Right renal cortex interstitium (tissue), 3 donors: ENCODE results near the gene PINK1. TPM values are rescaled to one million over a fixed set of nuclear protein-coding genes. Genes with fewer than 3 reads are reported as not detected.
"Not testable (repeated sequence)": the region's sequence is repeated elsewhere in the genome, so short reads cannot be mapped to it uniquely, and the experiment has no call there.

Experiments used
- DNase-seq, 3 donors: peaks; one replicate each; pipeline ENCODE4 v3.0.0-alpha.2; 2013; ENCODE audit warnings: low read depth in 3 of 3, low spot score in 2 of 3
- polyA plus RNA-seq, 3 donors: library from polyadenylated mRNA; unstranded; fragments of 120-200 nt; gene quantifications; one replicate each; pipeline ENCODE4 v1.2.1, GENCODE V29; 2013; ENCODE audit not compliant: insufficient read length in 3 of 3

The PINK1 gene
- polyA plus RNA-seq: 10 to 100 TPM; 70.1 to 83.7 (median 72.5) TPM

- peak; percentile 41 to 57 (median 55) for DNase-seq
These were observed at the start of gene PINK1 for GRCh38 chr1:20633190-20634064. Gene PINK1 (plus strand): TSS chr1:20633458. CDS start chr1:20633549, 91 bp downstream.

DNA sequence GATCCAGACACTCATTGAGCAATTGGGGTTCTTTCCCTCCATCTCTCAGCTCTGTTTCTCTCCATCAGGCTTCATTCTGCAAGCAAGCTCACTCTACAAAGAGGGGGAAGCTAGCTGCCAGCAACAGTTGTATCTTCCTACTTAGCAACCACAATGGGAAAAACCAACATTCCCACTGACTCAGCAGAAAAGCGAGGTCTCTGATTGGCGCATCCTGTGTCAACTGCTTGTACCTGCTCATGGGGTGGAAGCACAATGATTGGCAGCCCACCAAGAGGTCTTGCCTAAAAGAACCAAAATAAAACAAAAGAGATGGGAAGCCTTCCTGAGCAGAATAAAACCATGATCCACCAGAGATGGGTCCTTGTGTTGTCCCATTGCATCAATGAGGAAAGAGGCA lies 48.4 kb upstream of the PINK1 start:
- DNase-seq: no peak

DNA sequence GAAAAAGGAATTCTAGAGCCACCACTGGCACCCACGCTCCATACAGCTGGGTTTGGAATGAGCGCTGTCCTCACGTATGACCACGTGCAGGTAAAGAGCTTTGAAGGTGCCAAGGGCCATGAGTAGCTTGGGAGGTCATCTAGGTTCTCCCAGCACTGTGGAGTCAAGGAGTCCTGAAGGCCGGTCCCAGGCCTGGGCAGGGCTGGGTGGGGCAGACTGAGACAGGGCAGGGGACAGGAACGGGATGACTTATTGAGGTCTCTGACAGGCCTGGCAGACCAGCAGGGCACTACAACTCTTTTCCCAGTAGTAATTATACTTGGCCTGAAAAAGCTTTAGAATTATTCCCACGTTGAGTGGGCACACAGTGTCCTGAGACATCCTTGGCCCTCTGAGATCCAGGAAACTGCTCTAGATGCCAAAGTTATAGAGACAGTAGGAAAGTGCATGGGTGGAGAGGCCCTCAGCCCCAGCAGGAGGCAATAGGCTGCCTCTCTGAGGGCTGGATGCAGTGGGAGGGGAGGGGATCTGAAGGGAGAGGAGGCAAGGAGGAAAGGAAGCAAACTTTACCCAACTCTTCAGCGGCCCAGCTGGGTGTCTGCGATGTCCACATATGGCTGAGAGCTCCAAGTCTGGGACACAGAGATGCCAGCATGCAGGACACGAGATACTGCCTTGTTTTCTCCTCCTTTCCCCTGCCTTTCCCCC lies 46.2 kb upstream of the PINK1 start:
- no peak for DNase-seq

GRCh38 chr1:20587661-20588053 lies 45.6 kb upstream of the PINK1 start:
- DNase-seq: no peak

DNA sequence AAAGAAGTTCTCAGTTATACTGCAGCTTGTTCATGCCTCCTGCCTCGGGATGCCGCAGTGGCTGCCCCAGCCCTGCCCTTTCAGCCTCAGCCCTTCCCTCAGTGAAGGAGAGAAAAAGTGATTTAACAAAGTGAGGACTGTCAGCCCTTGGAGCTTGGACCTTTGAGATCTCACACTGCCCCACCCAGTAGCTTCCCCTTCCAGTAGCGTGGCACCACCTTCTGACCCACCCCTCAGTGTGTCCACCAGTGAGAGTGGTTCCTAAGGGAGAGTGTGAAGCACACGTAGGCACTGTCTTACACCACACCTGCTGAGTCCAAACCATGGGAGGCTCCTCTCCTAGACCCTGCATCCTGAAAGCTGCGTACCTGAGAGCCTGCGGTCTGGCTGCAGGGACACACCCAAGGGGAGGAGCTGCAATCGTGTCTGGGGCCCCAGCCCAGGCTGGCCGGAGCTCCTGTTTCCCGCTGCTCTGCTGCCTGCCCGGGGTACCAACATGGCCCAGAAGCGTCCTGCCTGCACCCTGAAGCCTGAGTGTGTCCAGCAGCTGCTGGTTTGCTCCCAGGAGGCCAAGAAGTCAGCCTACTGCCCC lies 44.5 kb upstream of the PINK1 start, which contains the start of gene CDA:
Gene CDA, plus strand, starts transcription at position 464 of the 592 bp plus-strand sequence. Its CDS starts 33 bp downstream, at position 497.
- no peak for DNase-seq

DNA sequence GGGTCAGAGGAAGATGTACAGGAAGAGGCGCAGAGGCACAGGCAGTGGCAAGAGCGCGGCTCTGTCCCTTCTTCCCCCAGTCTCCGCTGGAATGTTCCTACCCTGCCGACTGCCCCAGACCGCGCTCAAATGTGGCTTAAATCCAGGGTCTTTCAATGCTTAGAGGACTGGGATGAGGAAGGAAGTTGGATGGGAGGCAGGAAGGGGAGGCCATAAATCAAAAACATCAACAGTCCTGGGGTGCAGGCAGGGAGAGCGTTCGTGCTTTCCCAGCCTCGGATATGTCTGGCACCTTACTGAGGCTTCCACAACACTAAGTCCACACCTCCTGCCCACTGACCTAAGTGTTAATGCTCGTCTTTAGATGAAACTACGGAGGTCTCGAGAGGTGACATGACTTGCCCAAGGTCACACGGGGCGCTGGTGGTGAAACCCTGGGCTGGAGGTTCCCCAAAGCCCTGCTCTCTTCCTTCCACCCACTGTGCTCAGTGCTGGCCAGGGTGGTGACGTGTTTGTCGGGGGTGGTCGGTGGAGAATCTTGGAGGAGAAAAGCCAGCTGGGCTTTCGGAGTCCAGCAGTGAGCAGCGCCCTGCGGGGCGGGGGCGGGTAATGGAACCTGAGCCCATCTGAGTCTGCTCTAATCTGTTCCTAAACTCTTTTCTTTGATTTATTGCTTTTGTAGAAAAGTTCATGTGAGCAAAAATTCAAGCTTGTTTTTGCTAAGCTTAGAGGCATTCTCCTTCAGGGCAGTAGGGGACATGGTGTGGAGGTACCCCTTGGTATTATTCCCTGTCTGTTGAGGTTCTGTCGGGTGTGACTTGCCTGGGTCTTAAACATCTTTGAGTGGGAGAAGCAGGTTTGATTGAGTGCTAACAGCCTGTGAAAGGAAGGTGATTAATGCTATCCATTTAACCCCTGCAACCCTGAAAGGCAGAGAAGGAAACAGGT lies 43.7 kb upstream of the PINK1 start:
- peak; percentile 81 to 82 (median 82) for DNase-seq

DNA sequence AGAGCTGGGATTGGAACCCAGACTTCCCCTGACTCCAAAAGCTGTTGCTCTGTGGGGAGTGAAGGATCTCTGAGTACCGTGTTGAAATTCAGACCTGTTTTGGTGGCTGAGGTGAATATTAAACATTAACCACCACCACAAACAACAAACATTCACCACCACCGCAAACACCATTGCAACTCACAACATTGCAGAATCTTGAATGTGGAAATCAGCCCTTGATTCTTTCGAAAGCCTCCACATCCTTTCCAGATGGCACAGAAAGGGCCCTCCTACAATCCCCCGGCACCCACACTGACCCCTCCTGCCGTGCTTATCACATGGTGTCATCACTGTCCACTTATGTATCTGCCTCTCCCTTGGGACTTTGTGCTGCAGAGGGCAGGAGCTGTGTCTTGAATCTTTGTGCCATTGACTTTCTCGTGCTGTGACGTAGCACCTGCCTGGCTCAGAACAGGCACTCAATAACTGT lies 42.9 kb upstream of the PINK1 start:
- no peak for DNase-seq

DNA sequence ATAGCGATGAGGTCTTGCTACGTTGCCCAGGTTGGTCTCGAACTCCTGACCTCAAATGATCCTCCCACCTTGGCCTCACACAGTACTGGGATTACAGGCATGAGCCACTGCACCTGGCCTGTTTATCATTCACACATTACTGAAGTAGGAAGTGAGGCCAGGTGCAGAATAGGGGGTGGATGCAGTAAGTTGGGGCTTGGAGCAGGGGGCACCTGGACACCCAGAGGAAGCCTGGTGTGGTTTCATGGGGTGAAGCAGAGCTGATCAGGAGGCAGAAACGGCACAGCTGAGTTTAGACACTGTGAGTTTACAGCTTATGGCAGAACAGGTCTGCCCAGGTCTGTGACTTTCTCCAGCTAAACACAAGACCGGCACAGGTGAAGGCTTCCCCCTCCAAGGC lies 39.5 kb upstream of the PINK1 start:
- DNase-seq: no peak

DNA sequence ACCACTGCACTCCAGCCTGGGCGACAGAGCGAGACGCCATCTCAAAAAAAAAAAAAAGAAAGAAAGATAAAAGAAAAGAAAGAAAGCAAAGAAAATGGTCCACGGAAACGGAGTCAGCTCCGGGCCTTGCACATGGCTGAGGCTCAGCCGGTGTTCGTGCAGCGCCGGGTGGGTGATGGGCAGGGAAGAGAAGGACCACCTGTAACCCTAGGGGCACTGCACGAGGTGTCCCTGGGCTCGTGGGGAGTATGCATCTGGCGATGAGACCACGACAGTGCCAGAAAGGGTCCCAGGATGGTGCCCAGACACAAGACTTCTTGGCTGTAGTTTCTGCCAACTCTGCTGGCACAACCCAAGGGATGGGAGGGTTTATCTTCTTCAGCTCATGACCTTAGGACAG lies 38.5 kb upstream of the PINK1 start:
- DNase-seq: no peak

DNA sequence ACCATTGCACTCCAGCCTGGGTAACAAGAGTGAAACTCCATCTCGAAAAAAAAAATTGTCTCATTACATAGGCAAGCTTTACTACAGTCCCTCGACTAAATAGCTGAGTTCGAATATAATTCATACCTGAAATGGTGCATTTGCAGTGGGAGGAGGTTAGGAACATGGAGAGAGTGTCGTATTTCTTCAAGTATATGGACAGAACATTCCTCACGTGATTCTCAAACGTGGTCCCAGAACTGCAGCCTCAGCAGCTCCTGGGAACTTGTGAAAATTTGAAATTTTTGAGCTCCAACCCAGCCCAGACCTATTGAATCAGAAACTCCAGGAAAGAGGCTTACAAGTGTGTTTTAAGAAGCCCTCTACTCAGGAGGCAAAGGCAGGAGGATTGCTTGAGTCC lies 37.2 kb upstream of the PINK1 start:
- DNase-seq: no peak

DNA sequence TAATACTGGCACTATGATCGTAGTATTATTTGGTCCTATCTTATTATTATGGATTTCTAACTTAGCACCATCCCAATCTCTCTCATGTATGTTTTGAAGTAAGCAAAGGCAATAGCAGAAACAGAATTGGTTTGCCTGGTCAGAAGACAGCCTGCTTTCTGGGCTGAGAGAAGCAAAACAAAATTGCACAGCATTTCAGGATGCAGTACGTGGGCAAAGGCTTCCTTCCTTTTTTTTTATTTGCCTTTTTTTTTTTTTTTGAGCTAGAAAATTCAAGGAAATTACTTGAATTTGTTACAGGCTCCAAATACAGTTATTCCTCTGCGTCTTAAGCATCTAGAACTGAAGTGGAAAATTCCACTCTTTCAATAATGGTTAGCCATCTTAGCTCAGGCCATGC lies 35.6 kb upstream of the PINK1 start:
- no peak for DNase-seq

DNA sequence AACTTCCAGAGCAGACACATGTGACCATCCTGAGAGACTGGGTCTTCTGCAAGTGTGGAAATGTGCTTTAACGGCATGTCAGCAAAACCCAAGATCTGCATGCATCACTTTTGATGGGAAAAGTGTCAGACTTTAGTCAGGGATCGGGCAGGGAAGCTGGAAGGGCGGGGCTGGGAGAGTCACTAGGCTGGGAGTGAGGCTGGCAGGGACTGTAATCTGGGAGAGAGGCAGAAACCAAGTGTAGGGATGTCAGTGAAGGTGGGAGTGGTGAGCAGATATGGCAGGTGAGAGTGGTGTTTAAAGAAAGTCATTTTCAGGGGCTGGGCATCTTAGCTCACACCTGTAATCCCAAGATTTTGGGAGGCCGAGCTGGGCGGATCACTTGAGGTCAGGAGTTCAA lies 33.1 kb upstream of the PINK1 start:
- DNase-seq: no peak

GRCh38 chr1:20601129-20601825 lies 32.0 kb upstream of the PINK1 start:
- DNase-seq: no peak

DNA sequence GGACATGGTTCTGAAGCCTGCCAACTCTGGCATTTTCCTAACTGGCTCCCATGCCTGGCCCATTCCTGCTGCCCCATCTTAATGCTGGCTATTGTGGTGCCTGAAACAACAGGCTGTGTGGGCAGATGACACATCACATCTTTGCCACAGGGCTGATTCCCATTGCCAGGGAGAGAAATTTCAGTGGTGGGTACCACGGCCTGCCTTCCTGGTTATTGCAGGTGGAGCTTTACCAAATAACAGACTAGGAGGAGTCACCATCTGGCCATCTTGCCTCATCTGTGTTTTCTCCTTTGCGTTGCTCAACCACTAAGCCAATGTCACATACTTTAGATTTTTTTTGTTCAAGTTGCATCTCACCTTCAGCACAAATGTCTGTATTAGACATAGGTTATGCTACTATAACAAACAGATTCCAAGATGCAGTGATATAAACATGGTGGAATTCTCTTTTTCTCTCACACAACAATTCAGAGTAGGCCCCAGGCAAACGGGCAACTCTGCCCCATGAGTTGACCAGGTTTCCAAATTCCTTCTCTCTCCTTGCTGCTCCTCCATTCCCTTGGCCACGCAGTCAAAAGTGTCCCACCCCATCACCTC lies 30.3 kb upstream of the PINK1 start:
- DNase-seq: no peak

DNA sequence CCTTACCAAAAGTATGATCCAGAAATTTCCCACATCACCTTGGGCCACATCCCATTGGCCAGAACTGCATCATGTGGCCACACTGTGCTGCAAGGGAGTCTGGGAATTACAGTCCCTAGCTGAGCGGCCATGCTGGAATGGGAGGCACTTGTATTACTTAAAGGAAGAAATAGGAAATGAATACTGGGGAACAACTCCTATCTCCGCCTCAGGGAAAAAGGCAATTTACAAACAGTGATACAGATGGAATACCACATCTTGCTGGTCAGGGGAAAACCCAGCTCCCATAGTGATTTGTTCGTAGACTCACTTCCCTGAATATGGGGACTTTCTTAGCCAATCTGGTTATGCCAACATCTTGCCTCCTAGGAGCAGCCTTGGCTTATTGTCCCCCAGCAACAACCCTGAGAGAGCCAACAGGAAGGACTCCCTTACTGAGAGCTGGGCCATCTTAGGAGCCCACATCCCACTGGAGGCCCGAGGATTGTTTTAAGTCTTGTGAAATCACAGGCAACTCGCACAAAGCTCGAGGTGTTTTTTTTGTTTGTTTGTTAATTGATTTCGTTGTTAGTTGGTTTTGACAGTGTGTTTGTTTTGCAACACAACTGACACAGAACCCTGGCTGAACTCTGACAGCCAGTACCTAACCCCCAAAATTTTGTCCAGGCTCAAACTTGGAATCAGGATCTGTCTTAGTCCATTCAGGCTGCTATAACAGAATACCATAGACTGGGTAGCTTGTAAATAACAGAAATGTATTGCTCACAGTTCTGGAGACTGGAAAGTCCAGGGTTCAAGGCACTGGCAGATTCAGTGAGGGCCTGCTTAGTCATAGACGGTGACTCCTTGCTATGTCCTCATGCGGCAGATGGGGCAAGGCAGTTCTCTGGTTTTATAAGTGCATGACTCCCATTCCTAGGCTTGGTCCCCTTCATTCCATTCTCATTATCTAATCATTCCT lies 29.5 kb upstream of the PINK1 start:
- no peak for DNase-seq

- no peak for DNase-seq
These were observed 28.6 kb upstream of the PINK1 start for GRCh38 chr1:20604678-20605077.

GRCh38 chr1:20606801-20607570 lies 26.3 kb upstream of the PINK1 start:
- not testable (repeated sequence) for DNase-seq
